Osteoblast (primary cell): ENCODE data around the gene SPTAN1. TPM values are rescaled to one million over a fixed set of nuclear protein-coding genes. Genes with fewer than 3 reads are reported as not detected.
"Not testable (repeated sequence)": the region's sequence is repeated elsewhere in the genome, so short reads cannot be mapped to it uniquely, and the experiment has no call there.

Source experiments
- DNase-seq: peaks from one replicate; pipeline ENCODE4 v3.0.0; 2011; ENCODE audit warnings: low spot score, mixed read lengths; ENCODE audit not compliant: insufficient read length; ENCODE audit errors: missing footprints
- H2AFZ ChIP-seq: 2 replicates; pipeline ENCODE4 v1.6.0; 2011; ENCODE audit warnings: mild to moderate bottlenecking, low read length
- H3K27ac ChIP-seq: 2 replicates; pipeline ENCODE4 v1.5.1; 2011; ENCODE audit warnings: mild to moderate bottlenecking, low read depth, low read length, moderate library complexity
- H3K27me3 ChIP-seq: 2 replicates; pipeline ENCODE4 v1.6.0; 2012; ENCODE audit warnings: mild to moderate bottlenecking, control low read depth, inconsistent platforms, low read length, moderate library complexity; ENCODE audit not compliant: insufficient read depth
- H3K36me3 ChIP-seq: 2 replicates; pipeline ENCODE4 v1.5.1; 2011; ENCODE audit warnings: mild to moderate bottlenecking, low read length, control low read depth, moderate library complexity; ENCODE audit not compliant: insufficient read depth
- H3K4me1 ChIP-seq: 2 replicates; pipeline ENCODE4 v1.5.1; 2011; ENCODE audit warnings: mild to moderate bottlenecking, low read length, control low read depth, moderate library complexity; ENCODE audit not compliant: insufficient read depth
- H3K4me2 ChIP-seq: 2 replicates; pipeline ENCODE4 v1.6.0; 2011; ENCODE audit warnings: mild to moderate bottlenecking, low read length; ENCODE audit not compliant: insufficient read depth
- H3K4me3 ChIP-seq: fragments of 200-600 bp; sonication (generic); 3 replicates; pipeline ENCODE4 v1.5.1; 2012; ENCODE audit warnings: mild to moderate bottlenecking, low read length, inconsistent platforms; ENCODE audit not compliant: insufficient read depth
- H3K79me2 ChIP-seq: 2 replicates; pipeline ENCODE4 v1.6.0; 2012; ENCODE audit warnings: mild to moderate bottlenecking, low read length, control low read depth, inconsistent platforms; ENCODE audit not compliant: insufficient read depth
- H3K9me3 ChIP-seq: 2 replicates; pipeline ENCODE4 v1.5.1; 2011; ENCODE audit warnings: low read depth, low read length, control low read depth
- H4K20me1 ChIP-seq: 2 replicates; pipeline ENCODE4 v1.6.0; 2012; ENCODE audit warnings: mild to moderate bottlenecking, low read length, control low read depth; ENCODE audit not compliant: insufficient read depth
- total RNA-seq: library from RNA; depleted of rRNA; stranded (reverse); fragments of >200 nt; gene quantifications from 2 replicates; pipeline ENCODE4 v1.2.3, GENCODE V29; 2012
- TF ChIP-seq, protein P1 (sequence below): IDR thresholded peaks from 2 replicates; pipeline ENCODE4 v1.5.1; 2011; ENCODE audit warnings: mild to moderate bottlenecking, low read depth, low read length, moderate library complexity; ENCODE audit errors: extremely low read depth

Gene SPTAN1
- total RNA-seq, 1 donor, result 354 TPM

GRCh38 chr9:128642675-128643245 is 90.4 kb downstream of the SPTAN1 start:
- H3K4me1 ChIP-seq, result peaks cover 5% of the 10 kb centered on the region
- H4K20me1 ChIP-seq, result peaks cover 4% of the 10 kb centered on the region
- H3K9me3 ChIP-seq, result no peaks in the 10 kb centered on the region
- H3K36me3 ChIP-seq, result peaks cover 3% of the 10 kb centered on the region
- no peak overlapping the region for H3K4me3 ChIP-seq
- H3K27me3 ChIP-seq, result no peaks in the 10 kb centered on the region
- H3K4me2 ChIP-seq, result no peak overlapping the region
- H3K79me2 ChIP-seq, result peaks cover 10% of the 10 kb centered on the region
- H2AFZ ChIP-seq, result no peak overlapping the region
- H3K27ac ChIP-seq, result no peak overlapping the region
- peak; percentile 56 for DNase-seq
- TF ChIP-seq, protein P1, sequence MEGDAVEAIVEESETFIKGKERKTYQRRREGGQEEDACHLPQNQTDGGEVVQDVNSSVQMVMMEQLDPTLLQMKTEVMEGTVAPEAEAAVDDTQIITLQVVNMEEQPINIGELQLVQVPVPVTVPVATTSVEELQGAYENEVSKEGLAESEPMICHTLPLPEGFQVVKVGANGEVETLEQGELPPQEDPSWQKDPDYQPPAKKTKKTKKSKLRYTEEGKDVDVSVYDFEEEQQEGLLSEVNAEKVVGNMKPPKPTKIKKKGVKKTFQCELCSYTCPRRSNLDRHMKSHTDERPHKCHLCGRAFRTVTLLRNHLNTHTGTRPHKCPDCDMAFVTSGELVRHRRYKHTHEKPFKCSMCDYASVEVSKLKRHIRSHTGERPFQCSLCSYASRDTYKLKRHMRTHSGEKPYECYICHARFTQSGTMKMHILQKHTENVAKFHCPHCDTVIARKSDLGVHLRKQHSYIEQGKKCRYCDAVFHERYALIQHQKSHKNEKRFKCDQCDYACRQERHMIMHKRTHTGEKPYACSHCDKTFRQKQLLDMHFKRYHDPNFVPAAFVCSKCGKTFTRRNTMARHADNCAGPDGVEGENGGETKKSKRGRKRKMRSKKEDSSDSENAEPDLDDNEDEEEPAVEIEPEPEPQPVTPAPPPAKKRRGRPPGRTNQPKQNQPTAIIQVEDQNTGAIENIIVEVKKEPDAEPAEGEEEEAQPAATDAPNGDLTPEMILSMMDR, result no peak

DNA sequence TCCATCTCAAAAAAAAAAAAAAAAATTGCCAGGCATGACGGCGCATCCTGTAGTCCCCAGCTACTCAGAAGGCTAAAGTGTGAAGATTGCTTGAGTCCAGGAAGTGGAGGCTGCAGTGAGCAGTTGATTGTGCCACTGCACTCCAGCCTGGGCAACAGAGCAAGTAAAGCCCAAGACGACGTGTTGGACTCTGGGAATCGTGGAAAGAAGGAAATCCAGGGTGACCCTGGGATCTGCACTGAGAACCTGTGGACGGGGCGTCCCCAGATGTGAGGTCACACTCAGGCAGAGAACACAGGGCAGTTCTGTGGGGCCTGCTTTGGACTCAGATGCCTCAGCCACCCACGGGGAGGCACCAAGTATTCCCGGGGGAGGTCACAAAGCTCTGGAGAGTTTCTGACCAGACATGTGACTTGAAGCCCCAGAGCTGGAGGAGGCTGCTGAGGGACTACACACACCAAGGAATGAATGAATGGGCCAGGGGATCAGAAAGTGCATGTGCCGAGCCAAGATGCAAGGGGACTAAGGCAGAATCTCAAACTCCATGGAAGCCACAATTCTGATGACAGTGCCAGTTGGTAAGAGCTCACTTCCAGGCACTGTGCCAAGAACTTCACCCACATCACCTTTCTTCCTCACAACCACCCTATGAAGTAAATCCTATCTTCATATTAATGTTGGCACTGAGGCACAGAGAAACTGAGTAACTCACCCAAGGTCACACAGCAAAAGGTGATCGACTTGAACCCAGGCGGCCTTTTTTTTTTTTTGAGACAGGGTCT is 91.3 kb downstream of the SPTAN1 start:
- H2AFZ ChIP-seq, result no peak overlapping the region
- peaks cover 4% of the 10 kb centered on the region for H4K20me1 ChIP-seq
- peaks cover 5% of the 10 kb centered on the region for H3K4me1 ChIP-seq
- DNase-seq, result peak; percentile 67
- no peak overlapping the region for H3K4me2 ChIP-seq
- peaks cover 3% of the 10 kb centered on the region for H3K36me3 ChIP-seq
- peaks cover 10% of the 10 kb centered on the region for H3K79me2 ChIP-seq
- no peak overlapping the region for H3K4me3 ChIP-seq
- TF ChIP-seq, protein P1, result no peak
- no peaks in the 10 kb centered on the region for H3K27me3 ChIP-seq
- H3K27ac ChIP-seq, result no peak overlapping the region
- no peaks in the 10 kb centered on the region for H3K9me3 ChIP-seq

DNA sequence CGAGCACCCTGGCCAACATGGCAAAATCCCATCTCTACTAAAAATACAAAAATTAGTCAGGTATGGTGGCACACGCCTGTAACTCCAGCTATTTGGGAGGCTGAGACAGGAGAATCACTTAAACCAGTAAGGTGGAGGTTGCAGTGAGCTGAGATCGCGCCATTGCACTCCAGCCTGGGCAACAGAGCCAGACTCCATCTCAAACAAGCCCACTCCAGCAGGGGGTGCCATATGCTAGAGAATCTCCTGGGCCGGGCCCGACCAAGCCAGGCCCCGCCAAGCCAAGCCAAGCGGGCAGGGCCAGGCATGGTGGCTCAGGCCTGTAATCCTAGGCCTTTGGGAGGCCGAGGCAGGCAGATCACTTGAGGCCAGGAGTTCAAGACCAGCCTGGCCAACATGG is 95.8 kb downstream of the SPTAN1 start:
- H3K36me3 ChIP-seq, H3K4me3 ChIP-seq, H3K9me3 ChIP-seq, H3K79me2 ChIP-seq, H3K27me3 ChIP-seq, H3K4me1 ChIP-seq, H3K27ac ChIP-seq, H4K20me1 ChIP-seq, H2AFZ ChIP-seq, H3K4me2 ChIP-seq: not testable (repeated sequence)
- TF ChIP-seq, protein P1, result peak; percentile 20
- DNase-seq, result peak; percentile 63

DNA sequence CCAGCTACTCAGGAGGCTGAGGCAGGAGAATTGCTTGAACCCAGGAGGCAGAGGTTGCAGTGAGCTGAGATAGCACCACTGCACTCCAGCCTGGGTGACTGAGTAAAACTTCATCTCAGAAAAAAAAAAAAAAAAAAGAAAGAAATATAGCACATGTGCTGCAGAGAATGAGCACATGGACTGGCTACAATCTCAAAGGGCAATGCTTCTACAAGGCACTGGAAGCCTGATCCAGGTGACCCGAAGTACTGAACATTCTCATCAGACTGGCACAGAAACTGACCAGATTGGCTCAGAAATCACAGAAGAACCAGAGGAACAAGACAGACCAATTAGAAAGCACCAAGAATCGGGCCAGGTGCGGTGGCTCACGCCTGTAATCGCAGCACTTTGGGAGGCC is 99.4 kb downstream of the SPTAN1 start:
- no peak for DNase-seq
- Histone ChIP-seq H2AFZ (no peak overlapping the region), H3K27ac (no peak overlapping the region), H3K27me3 (no peaks in the 10 kb centered on the region), H3K4me1 (no peaks in the 10 kb centered on the region), H3K4me3 (no peak overlapping the region), H3K9me3 (no peaks in the 10 kb centered on the region), H3K36me3 (no peaks in the 10 kb centered on the region), H3K4me2 (no peak overlapping the region), H4K20me1 (no peaks in the 10 kb centered on the region), H3K79me2 (no peaks in the 10 kb centered on the region)
- TF ChIP-seq, protein P1, result no peak
